ENCODE data around the gene CYP4A22.

DNA sequence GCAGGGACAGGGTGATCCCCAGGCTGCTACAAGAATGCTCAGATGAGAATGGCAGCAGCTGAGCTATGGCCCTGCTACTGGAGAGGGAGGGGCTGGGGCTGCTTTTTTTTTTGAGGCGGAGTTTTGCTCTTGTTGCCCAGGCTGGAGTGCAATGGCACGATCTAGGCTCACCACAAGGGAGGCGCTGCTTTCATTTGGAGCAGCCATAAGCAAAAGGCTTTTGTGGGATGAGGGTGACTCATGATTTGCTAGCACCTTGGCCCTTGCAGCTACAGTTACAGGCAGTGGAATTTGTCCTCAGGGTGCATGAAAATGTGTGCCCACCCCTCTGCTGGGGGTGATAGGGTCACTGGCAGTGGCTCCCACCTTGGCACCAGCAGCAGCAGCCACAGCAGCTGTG is 32.4 kb upstream of the CYP4A22 start:
- TF ChIP-seq, protein P1, sequence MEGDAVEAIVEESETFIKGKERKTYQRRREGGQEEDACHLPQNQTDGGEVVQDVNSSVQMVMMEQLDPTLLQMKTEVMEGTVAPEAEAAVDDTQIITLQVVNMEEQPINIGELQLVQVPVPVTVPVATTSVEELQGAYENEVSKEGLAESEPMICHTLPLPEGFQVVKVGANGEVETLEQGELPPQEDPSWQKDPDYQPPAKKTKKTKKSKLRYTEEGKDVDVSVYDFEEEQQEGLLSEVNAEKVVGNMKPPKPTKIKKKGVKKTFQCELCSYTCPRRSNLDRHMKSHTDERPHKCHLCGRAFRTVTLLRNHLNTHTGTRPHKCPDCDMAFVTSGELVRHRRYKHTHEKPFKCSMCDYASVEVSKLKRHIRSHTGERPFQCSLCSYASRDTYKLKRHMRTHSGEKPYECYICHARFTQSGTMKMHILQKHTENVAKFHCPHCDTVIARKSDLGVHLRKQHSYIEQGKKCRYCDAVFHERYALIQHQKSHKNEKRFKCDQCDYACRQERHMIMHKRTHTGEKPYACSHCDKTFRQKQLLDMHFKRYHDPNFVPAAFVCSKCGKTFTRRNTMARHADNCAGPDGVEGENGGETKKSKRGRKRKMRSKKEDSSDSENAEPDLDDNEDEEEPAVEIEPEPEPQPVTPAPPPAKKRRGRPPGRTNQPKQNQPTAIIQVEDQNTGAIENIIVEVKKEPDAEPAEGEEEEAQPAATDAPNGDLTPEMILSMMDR (IDR thresholded peaks at IDR 0.05; ENCODE audit: extremely low read depth in 1 of 2, insufficient read depth in 1 of 2, low read depth in 1 of 2, low read length in 2 of 2): no peak
- TF ChIP-seq EZH2 (IDR thresholded peaks at IDR 0.05; ENCODE audit: borderline replicate concordance, low read depth, low read length, severe bottlenecking) (no peak), GATA2 (IDR thresholded peaks at IDR 0.05; ENCODE audit: insufficient read depth, insufficient read length, low read depth, low read length) (no peak), POLR2AphosphoS5 (IDR thresholded peaks at IDR 0.05; ENCODE audit: insufficient read depth, low read depth, low read length) (no peak)
- TF ChIP-seq, protein P2, sequence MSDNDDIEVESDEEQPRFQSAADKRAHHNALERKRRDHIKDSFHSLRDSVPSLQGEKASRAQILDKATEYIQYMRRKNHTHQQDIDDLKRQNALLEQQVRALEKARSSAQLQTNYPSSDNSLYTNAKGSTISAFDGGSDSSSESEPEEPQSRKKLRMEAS (IDR thresholded peaks at IDR 0.05; ENCODE audit: insufficient read depth, insufficient read length): no peak
